ENCODE results near the gene LPAR1.

GRCh38 chr9:110864011-110864410 is 174.3 kb downstream of the LPAR1 start:
- no peak for TF ChIP-seq CTCF (conservative IDR thresholded peaks at IDR 0.05; ENCODE audit: low read depth, low read length)
- no peak for TF ChIP-seq EZH2 (IDR thresholded peaks at IDR 0.05; ENCODE audit: borderline replicate concordance, low read depth, low read length, poor library complexity, severe bottlenecking)

Data from A673 (cell line).